ENCODE data around the gene LRRN2. TPM values are rescaled to one million over a fixed set of nuclear protein-coding genes. Genes with fewer than 3 reads are reported as not detected.
"Not testable (repeated sequence)": the region's sequence is repeated elsewhere in the genome, so short reads cannot be mapped to it uniquely, and the experiment has no call there.

The LRRN2 gene
- total RNA-seq, 1 donor from 2014 or later, result 0.15 TPM

GRCh38 chr1:204634260-204634910 is 51.2 kb downstream of the LRRN2 start:
- DNase-seq (ENCODE audit: low spot score), result no peak

GRCh38 chr1:204633665-204634064 is 51.9 kb downstream of the LRRN2 start:
- no peak for DNase-seq (ENCODE audit: low spot score)
- ATAC-seq, result no peak

More at GRCh38 chr1:204634260-204634910, 51.2 kb downstream of the LRRN2 start:
- ATAC-seq, result no peak

GRCh38 chr1:204630132-204630905 is 55.2 kb downstream of the LRRN2 start:
- DNase-seq (ENCODE audit: low spot score) (no peak), ATAC-seq (no peak)

GRCh38 chr1:204629459-204629858 is 56.1 kb downstream of the LRRN2 start:
- not testable (repeated sequence) for ATAC-seq; DNase-seq (ENCODE audit: low spot score)

GRCh38 chr1:204628868-204629267 is 56.7 kb downstream of the LRRN2 start:
- DNase-seq (ENCODE audit: low spot score), result no peak
- no peak for ATAC-seq

- ATAC-seq (no peak), DNase-seq (ENCODE audit: low spot score) (no peak)
Measured at GRCh38 chr1:204627436-204627835, 58.1 kb downstream of the LRRN2 start.

- no peak for DNase-seq (ENCODE audit: low spot score)
- ATAC-seq, result no peak
Measured at GRCh38 chr1:204626381-204626780, 59.2 kb downstream of the LRRN2 start.

- no peak for ATAC-seq
- no peak for DNase-seq (ENCODE audit: low spot score)
Measured at GRCh38 chr1:204624631-204625216, 60.8 kb downstream of the LRRN2 start.

- DNase-seq (ENCODE audit: low spot score) (no peak), ATAC-seq (no peak)
Measured at GRCh38 chr1:204623894-204624361, 61.6 kb downstream of the LRRN2 start.

GRCh38 chr1:204623365-204623893 is 62.1 kb downstream of the LRRN2 start:
- no peak for DNase-seq (ENCODE audit: low spot score)
- ATAC-seq, result peak; percentile 44

GRCh38 chr1:204621996-204622395 is 63.5 kb downstream of the LRRN2 start:
- no peak for ATAC-seq
- no peak for DNase-seq (ENCODE audit: low spot score)

GRCh38 chr1:204621396-204621795 is 64.1 kb downstream of the LRRN2 start:
- DNase-seq (ENCODE audit: low spot score) (no peak), ATAC-seq (no peak)

GRCh38 chr1:204619721-204620120 is 65.8 kb downstream of the LRRN2 start:
- no peak for ATAC-seq
- no peak for DNase-seq (ENCODE audit: low spot score)

GRCh38 chr1:204618148-204618760 is 67.3 kb downstream of the LRRN2 start:
- ATAC-seq, result no peak
- DNase-seq (ENCODE audit: low spot score), result no peak

- DNase-seq (ENCODE audit: low spot score), result no peak
- ATAC-seq, result no peak
Measured at GRCh38 chr1:204617256-204618147, 68.0 kb downstream of the LRRN2 start.

- no peak for DNase-seq (ENCODE audit: low spot score)
Measured at GRCh38 chr1:204616641-204617040, 68.9 kb downstream of the LRRN2 start.

GRCh38 chr1:204615881-204616280 is 69.7 kb downstream of the LRRN2 start:
- DNase-seq (ENCODE audit: low spot score) (no peak), ATAC-seq (no peak)

More at GRCh38 chr1:204616641-204617040, 68.9 kb downstream of the LRRN2 start:
- no peak for ATAC-seq

GRCh38 chr1:204613636-204614035 is 71.9 kb downstream of the LRRN2 start:
- ATAC-seq (no peak), DNase-seq (ENCODE audit: low spot score) (no peak)

- ATAC-seq (no peak), DNase-seq (ENCODE audit: low spot score) (no peak)
Measured at GRCh38 chr1:204612326-204612725, 73.2 kb downstream of the LRRN2 start.

- DNase-seq (ENCODE audit: low spot score) (no peak), ATAC-seq (no peak)
Measured at GRCh38 chr1:204611036-204611435, 74.5 kb downstream of the LRRN2 start.
